NOMO-1 treated with dmso at 0.1 percent for 144 hours (cell line): ENCODE results near the gene FARP1.

Experiments
- DNase-seq: peaks from one replicate; lab custom pipeline; 2025; ENCODE audit not compliant: unreplicated experiment; lab: John Stamatoyannopoulos, UW

The FARP1 gene

DNA sequence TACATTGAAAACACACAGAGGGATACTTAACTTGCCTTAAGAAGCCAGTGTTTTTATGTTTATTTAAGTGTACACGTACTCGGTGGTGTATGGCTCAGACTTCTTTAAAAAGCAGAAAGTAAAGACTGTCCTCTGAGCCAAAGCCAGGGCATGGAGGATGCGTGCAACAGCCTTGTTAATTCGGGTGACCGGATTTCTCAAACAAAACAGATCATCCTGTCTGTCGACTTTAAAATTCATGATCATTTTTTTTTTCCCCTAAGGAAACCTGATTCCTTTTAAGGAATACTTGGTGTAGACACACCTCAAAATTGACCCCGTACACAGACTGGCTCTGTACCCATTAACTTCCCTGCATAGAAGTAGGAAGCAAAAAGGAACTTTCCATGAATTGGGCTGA lies 158.8 kb downstream of the FARP1 start:
- DNase-seq, result no peak

DNA sequence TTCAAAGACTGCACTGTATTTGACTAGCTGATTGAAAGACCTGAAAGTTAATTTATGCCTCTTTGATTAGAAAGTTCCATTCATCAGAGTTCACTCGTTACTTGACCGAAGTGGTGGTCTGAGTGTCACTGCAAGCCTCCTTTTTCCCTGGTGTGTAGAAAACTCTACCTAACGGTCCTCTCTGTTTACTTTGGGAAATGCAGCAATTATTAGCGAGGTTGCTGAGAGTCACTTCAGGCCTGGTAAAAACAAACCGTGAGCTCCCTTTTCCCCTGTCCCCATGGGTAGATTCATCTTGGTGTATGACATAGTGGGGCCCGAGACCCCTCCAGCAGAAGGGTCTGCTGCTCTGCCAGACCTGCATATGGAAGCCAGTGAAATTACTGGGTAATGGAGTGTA lies 161.0 kb downstream of the FARP1 start:
- DNase-seq, result no peak

GRCh38 chr13:98305670-98306069 lies 162.8 kb downstream of the FARP1 start:
- no peak for DNase-seq

DNA sequence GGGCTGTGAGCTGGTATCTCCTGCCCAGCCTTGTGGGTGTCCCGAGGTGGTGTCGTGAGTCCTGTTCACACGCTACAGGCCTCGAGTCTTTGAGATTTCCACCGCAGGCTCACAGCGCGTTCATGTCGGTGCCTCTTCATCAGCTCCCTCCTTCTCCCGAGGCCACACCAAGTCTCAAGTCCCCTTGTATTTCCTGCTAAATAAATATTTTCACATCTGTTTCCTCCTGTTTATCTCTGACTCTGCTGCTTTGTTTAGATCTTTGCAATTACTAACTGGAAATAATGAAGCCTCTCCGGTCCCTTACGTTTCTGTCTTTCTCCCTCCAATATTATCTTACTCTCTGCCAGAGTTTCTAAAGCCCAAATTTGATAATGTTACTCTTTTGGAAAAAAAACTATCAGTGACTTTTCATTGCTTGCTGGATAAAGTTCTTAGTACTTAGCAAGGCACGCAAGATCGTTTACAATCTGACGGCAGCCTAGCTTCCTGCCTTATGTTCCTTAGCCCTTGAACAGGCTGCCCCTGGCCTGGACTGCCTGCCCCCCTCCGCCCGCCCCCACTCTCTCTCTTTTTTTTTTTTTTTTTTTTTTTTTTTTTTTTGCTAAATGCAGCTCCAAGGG lies 164.7 kb downstream of the FARP1 start:
- DNase-seq, result no peak

GRCh38 chr13:98308086-98308911 lies 165.4 kb downstream of the FARP1 start:
- DNase-seq, result no peak

DNA sequence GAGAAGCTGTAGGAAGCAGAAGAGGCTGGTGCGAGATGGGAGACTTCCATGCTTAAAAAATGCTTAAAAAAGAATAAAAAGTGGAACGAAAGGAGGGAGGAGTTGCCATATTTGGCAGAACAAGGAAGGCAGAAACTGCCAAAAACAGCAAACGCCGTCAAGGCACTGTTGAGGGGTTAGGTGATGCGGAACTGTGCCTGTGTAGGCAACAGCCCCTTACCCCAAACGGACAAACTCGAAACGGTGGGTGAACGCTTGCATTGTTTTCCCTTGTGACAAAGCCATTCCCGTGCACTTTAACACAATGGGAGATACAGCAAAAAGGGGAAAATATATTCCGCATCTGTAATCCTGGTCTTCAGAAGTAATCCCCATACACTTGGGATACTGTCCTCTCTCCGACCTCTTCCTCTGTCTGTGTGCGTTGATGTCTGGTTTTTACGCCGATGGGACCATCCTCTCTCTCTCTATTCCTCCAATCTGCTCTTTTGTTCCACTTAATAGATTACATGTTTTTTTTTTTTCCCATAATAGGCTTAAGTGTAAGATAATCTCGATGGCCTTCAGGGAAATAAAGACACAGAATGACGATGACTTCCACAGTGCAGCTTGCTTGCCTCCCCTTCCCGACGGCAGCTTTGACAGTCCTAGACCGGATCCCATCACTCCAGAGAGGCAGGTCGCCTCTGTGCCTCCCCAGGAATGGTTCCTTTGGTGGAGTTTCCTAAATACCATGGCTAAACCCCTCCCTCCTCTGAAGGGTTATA lies 166.9 kb downstream of the FARP1 start:
- no peak for DNase-seq

- no peak for DNase-seq
These were observed 167.7 kb downstream of the FARP1 start for GRCh38 chr13:98310485-98311199.

GRCh38 chr13:98311200-98311548 lies 168.3 kb downstream of the FARP1 start:
- DNase-seq, result no peak

- DNase-seq, result no peak
These were observed 169.7 kb downstream of the FARP1 start for GRCh38 chr13:98312606-98313005.

- DNase-seq, result no peak
These were observed 170.4 kb downstream of the FARP1 start for GRCh38 chr13:98313023-98313921.

DNA sequence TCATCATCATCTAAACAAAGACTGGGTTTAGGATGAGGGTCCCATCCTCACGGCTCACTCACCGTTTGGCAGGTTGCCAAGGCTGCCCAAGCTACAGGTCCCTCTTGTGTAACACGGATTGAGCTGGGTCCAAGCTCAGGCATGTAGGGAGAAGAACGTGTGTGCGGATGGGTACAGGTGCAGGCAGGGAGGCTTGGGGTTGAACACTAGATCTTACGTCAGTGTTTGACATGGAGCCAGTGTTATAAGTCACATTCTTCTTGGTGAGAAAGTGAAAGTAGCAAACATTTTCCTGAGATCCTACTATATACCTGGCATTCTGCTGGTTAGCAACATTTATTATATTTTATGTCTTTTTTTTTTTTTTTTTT lies 171.0 kb downstream of the FARP1 start:
- DNase-seq, result no peak

DNA sequence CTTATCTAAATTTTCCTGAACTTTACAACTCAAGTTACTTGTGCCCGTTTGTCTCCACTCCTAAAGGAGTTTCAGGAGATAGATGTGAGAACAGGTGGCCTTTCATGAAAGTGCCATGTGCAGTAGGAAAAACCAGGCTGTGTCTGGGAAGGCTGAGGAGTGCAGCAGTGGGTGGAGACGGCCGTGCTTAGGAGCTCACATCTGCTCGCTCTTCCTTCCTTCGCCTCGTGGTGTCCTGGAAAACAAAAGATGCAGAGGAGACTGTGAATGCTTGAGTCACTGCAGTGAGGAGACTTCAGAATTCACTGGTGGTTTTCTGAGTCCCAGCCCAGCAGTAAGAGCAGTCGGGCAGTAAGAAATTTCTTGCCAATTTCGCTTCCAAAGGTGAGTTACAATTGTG lies 172.6 kb downstream of the FARP1 start:
- no peak for DNase-seq

GRCh38 chr13:98315902-98316301 lies 173.0 kb downstream of the FARP1 start:
- DNase-seq, result no peak

- DNase-seq, result no peak
These were observed 174.8 kb downstream of the FARP1 start for GRCh38 chr13:98317573-98318171.

- no peak for DNase-seq
These were observed 175.5 kb downstream of the FARP1 start for GRCh38 chr13:98318263-98318878.

DNA sequence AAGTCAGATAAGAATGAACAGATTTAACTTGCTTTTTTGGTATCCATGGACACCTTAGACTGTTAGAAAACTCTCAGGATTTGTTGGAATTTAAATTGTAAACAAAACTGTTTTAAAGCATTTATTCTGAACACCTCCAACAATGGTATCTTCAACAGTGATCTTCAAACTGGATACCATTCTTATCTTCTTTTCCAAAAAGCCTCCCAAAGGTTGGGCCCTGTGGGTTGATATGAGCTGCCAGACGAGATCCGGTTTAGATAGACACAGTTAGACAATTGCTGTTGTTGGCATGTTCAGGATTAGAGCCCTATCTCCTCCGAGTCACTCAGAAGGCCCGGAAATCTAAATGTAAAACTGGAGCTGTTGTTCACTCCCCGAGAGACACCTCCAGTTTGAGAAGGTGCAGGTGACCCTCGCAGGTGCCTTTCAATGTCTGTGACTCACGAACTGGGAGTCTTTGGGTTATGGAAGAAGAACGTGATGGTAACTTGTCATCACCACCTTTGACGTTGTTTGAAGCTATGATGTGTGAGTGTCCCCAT lies 177.7 kb downstream of the FARP1 start:
- DNase-seq, result no peak

DNA sequence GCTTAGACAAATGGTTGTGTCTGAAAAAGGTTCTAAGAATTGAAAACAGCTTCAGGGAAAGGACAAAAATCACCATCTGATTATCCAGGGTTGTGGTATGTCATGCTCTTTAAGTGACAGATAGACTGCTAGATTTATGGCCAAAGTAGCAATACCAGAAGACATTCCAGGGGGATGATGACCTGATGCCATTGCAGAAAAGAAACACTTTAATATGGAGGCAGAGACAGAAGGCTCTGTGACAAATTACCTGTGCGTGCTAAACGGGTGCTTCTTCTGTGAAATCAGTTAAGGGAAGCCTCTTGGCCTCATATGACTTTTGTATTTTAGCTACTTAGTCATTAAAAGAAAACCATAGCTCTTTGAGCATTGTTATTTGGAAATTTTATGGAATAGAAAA lies 178.5 kb downstream of the FARP1 start:
- no peak for DNase-seq

DNA sequence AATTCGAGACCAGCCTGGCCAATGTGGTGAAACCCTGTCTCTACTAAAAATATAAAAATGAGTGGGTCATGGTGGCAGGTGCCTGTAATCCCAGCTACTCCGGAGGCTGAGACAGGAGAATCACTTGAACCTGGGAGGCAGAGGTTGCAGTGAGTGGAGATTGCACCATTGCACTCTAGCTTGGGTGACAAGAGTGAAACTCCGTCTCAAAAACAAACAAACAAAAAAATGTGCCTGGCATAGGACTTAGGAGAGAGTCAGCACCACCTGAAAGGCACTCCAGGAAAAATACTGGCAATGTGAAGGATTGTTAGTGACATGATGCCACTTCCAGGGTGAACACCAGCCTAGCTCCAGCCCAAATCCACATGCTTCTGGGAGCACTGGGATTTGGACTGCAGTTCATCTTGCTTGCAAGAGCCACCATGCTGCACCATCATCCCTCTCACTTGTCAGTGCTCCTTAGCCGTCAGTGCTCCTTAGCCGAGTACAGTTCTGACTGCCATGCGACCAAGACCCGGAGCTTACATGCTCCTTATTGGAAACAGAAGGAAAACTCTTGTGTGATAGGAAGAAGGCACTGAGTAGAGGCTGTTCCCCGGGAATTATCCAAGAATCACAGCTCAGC lies 179.3 kb downstream of the FARP1 start:
- no peak for DNase-seq

- DNase-seq, result no peak
These were observed 181.2 kb downstream of the FARP1 start for GRCh38 chr13:98324105-98324504.
